Liver (tissue), 3 donors: ENCODE results near the gene RHEB.

Experiments
- GABPA ChIP-seq, 2 donors: IDR thresholded peaks in 1 of 2; conservative IDR thresholded peaks in 1 of 2; 2 replicates each; pipeline ENCODE4 v1.6.1; 2016; ENCODE audit warnings: antibody characterized with exemption in 2 of 2, mild to moderate bottlenecking in 1 of 2, moderate library complexity in 1 of 2
- RAD21 ChIP-seq, 2 donors: IDR thresholded peaks; 2 replicates each; pipeline ENCODE4 v1.6.1; 2016; ENCODE audit warnings: antibody characterized with exemption in 2 of 2, mild to moderate bottlenecking in 2 of 2
- RXRA ChIP-seq, 2 donors: IDR thresholded peaks; 2 replicates each; pipeline ENCODE4 v1.6.1; 2017 to 2018; ENCODE audit warnings: antibody characterized with exemption in 2 of 2, mild to moderate bottlenecking in 1 of 2
- SP1 ChIP-seq: IDR thresholded peaks from 2 replicates; pipeline ENCODE4 v1.6.1; 2018; ENCODE audit warnings: antibody characterized with exemption, mild to moderate bottlenecking
- TAF1 ChIP-seq: conservative IDR thresholded peaks from 2 replicates; pipeline ENCODE4 v1.6.1; 2016; ENCODE audit warnings: antibody characterized with exemption, mild to moderate bottlenecking
- TF ChIP-seq, protein P1 (sequence below): fragments of 150-350 bp; IDR thresholded peaks from 2 replicates; pipeline ENCODE4 v1.5.1; 2017; ENCODE audit warnings: improper control_type of control experiment, low read depth, low read length; ENCODE audit not compliant: missing input control
- TF ChIP-seq, protein P2 (sequence below): IDR thresholded peaks from 2 replicates; pipeline ENCODE4 v1.6.1; 2016; ENCODE audit warnings: antibody characterized with exemption
- TF ChIP-seq, protein P3 (sequence below): IDR thresholded peaks from 2 replicates; pipeline ENCODE4 v1.6.1; 2016; ENCODE audit warnings: antibody characterized with exemption
- donor health status: healthy.
- donor health status: healthy.

DNA sequence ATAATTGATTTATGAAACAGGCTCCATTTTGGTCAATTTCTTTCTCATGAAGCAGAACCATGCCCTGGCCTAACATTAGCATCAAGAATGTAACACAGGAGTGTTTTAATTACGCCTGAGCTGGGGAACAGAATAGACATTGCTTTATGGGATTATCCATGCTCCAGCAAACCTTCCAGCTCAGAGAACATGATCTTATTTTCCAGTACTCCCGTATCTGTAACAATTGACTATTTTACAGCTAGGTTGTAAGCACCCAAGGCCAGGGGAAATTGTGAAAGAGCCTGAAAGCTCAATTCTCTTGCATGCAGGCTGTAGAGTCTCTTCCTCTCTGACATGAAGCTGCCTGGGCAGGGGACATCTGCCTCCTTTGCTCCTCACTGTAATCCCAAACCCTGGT lies 49.0 kb downstream of the RHEB start:
- TF ChIP-seq, protein P1, sequence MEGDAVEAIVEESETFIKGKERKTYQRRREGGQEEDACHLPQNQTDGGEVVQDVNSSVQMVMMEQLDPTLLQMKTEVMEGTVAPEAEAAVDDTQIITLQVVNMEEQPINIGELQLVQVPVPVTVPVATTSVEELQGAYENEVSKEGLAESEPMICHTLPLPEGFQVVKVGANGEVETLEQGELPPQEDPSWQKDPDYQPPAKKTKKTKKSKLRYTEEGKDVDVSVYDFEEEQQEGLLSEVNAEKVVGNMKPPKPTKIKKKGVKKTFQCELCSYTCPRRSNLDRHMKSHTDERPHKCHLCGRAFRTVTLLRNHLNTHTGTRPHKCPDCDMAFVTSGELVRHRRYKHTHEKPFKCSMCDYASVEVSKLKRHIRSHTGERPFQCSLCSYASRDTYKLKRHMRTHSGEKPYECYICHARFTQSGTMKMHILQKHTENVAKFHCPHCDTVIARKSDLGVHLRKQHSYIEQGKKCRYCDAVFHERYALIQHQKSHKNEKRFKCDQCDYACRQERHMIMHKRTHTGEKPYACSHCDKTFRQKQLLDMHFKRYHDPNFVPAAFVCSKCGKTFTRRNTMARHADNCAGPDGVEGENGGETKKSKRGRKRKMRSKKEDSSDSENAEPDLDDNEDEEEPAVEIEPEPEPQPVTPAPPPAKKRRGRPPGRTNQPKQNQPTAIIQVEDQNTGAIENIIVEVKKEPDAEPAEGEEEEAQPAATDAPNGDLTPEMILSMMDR, result no peak
- no peak for TF ChIP-seq GABPA (IDR thresholded peaks at IDR 0.05 in 1 of 2, conservative IDR thresholded peaks at IDR 0.05 in 1 of 2)
- TF ChIP-seq SP1, result no peak
- no peak for TF ChIP-seq RAD21 (IDR thresholded peaks at IDR 0.05)
- TF ChIP-seq, protein P2, sequence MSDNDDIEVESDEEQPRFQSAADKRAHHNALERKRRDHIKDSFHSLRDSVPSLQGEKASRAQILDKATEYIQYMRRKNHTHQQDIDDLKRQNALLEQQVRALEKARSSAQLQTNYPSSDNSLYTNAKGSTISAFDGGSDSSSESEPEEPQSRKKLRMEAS, result no peak
- TF ChIP-seq, protein P3, sequence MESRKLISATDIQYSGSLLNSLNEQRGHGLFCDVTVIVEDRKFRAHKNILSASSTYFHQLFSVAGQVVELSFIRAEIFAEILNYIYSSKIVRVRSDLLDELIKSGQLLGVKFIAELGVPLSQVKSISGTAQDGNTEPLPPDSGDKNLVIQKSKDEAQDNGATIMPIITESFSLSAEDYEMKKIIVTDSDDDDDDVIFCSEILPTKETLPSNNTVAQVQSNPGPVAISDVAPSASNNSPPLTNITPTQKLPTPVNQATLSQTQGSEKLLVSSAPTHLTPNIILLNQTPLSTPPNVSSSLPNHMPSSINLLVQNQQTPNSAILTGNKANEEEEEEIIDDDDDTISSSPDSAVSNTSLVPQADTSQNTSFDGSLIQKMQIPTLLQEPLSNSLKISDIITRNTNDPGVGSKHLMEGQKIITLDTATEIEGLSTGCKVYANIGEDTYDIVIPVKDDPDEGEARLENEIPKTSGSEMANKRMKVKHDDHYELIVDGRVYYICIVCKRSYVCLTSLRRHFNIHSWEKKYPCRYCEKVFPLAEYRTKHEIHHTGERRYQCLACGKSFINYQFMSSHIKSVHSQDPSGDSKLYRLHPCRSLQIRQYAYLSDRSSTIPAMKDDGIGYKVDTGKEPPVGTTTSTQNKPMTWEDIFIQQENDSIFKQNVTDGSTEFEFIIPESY, result no peak
- TF ChIP-seq RXRA (IDR thresholded peaks at IDR 0.05), result no peak
- TF ChIP-seq TAF1, result no peak
